Fibroblast of upper back skin (primary cell): ENCODE data around the gene ORC4.
"Not testable (repeated sequence)": the region's sequence is repeated elsewhere in the genome, so short reads cannot be mapped to it uniquely, and the experiment has no call there.

Experiments
- DNase-seq: peaks from one replicate; pipeline ENCODE4 v3.0.0-alpha.2; 2013

ORC4 gene

GRCh38 chr2:148013876-148014275 lies 6.7 kb downstream of the ORC4 start:
- no peak for DNase-seq

- DNase-seq: not testable (repeated sequence)
These were observed 12.1 kb downstream of the ORC4 start for GRCh38 chr2:148008411-148008810.

GRCh38 chr2:148007219-148007900 lies 13.2 kb downstream of the ORC4 start:
- DNase-seq: no peak

- DNase-seq: no peak
These were observed 14.1 kb downstream of the ORC4 start for GRCh38 chr2:148006249-148007007.

GRCh38 chr2:148002420-148002819 lies 18.1 kb downstream of the ORC4 start:
- not testable (repeated sequence) for DNase-seq

GRCh38 chr2:148000095-148000494 lies 20.4 kb downstream of the ORC4 start:
- DNase-seq: no peak

- DNase-seq: no peak
These were observed 21.4 kb downstream of the ORC4 start for GRCh38 chr2:147999126-147999525.

- no peak for DNase-seq
These were observed 22.3 kb downstream of the ORC4 start for GRCh38 chr2:147998203-147998602.

GRCh38 chr2:147996828-147997227 lies 23.7 kb downstream of the ORC4 start:
- DNase-seq: no peak

- not testable (repeated sequence) for DNase-seq
These were observed 25.6 kb downstream of the ORC4 start for GRCh38 chr2:147994965-147995364.

- DNase-seq: peak; percentile 58
These were observed 30.6 kb downstream of the ORC4 start for GRCh38 chr2:147989809-147990403.

- DNase-seq: no peak
These were observed 31.4 kb downstream of the ORC4 start for GRCh38 chr2:147989102-147989501.

- DNase-seq: no peak
These were observed 39.5 kb downstream of the ORC4 start for GRCh38 chr2:147980940-147981528.

GRCh38 chr2:147977679-147978078 lies 42.9 kb downstream of the ORC4 start:
- no peak for DNase-seq

- no peak for DNase-seq
These were observed 44.4 kb downstream of the ORC4 start for GRCh38 chr2:147976102-147976501.

GRCh38 chr2:147968571-147968970 lies 52.0 kb downstream of the ORC4 start:
- no peak for DNase-seq

- DNase-seq: no peak
These were observed 68.4 kb downstream of the ORC4 start for GRCh38 chr2:147952118-147952517.

- DNase-seq: peak; percentile 22
These were observed 74.9 kb downstream of the ORC4 start for GRCh38 chr2:147945660-147946059.

- DNase-seq: no peak
These were observed 81.2 kb downstream of the ORC4 start for GRCh38 chr2:147939313-147939712.

GRCh38 chr2:147937744-147938349 lies 82.7 kb downstream of the ORC4 start:
- DNase-seq: peak; percentile 22

- no peak for DNase-seq
These were observed 85.5 kb downstream of the ORC4 start for GRCh38 chr2:147934881-147935620.

- DNase-seq: no peak
These were observed 86.6 kb downstream of the ORC4 start for GRCh38 chr2:147933931-147934330.
